ENCODE measurements around the gene HIRA. TPM values are rescaled to one million over a fixed set of nuclear protein-coding genes. Genes with fewer than 3 reads are reported as not detected.

The HIRA gene
- total RNA-seq, 4 donors from 2014 or later, result 14.8 to 23.0 (median 17.2) TPM

- TF ChIP-seq, protein P1, sequence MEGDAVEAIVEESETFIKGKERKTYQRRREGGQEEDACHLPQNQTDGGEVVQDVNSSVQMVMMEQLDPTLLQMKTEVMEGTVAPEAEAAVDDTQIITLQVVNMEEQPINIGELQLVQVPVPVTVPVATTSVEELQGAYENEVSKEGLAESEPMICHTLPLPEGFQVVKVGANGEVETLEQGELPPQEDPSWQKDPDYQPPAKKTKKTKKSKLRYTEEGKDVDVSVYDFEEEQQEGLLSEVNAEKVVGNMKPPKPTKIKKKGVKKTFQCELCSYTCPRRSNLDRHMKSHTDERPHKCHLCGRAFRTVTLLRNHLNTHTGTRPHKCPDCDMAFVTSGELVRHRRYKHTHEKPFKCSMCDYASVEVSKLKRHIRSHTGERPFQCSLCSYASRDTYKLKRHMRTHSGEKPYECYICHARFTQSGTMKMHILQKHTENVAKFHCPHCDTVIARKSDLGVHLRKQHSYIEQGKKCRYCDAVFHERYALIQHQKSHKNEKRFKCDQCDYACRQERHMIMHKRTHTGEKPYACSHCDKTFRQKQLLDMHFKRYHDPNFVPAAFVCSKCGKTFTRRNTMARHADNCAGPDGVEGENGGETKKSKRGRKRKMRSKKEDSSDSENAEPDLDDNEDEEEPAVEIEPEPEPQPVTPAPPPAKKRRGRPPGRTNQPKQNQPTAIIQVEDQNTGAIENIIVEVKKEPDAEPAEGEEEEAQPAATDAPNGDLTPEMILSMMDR (IDR thresholded peaks at IDR 0.05; ENCODE audit: low read depth), result no peak
Measured at GRCh38 chr22:19434829-19435580, 3.5 kb upstream of the HIRA start.

- TF ChIP-seq, protein P1 (IDR thresholded peaks at IDR 0.05; ENCODE audit: low read depth), result no peak
Measured at GRCh38 chr22:19434401-19434800, 2.9 kb upstream of the HIRA start.

DNA sequence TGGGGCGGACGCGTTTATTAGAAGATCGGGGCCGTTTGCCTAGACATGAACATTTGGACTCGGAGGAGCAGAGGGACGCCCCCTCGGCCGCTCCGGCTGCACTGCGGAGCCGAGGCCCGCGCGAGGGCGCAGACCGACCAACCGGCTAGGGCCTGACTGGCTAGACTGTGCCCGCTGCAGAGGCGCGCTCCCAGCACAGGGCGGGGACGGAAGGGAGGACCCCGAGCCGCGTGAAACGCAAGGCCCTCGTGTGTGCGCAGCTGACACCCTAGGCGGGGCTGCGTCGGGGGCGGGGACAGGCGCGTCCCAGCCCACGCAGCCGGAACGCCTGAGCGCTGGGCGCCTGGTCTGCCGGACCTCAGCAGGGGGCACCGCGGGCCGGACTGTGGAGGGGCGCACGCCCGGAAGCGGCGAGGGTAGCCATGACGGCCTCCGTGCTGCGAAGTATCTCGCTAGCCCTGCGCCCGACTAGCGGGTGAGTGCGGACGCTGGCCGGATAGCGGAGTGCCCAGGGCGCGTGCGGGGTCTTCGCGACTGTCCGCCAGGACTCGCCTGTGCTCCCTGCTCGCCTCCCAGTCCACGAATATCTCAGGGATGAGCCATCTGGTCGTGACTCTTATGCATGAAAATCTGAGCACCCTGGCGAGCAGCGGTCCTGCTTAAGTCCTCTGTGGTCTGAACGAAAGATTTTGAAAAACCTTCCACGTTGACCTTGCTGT, 759 bp upstream of the HIRA start, which contains the start of gene MRPL40:
TSS of gene MRPL40 (plus strand) at position 413 of the 719 bp plus-strand sequence. CDS start at position 423, 10 bp downstream.
- TF ChIP-seq, protein P1 (IDR thresholded peaks at IDR 0.05; ENCODE audit: low read depth), result no peak

GRCh38 chr22:19430890-19431541, 517 bp downstream of the HIRA start:
- TF ChIP-seq, protein P1 (IDR thresholded peaks at IDR 0.05; ENCODE audit: low read depth), result no peak

GRCh38 chr22:19429950-19430889, 1.3 kb downstream of the HIRA start:
- TF ChIP-seq, protein P1 (IDR thresholded peaks at IDR 0.05; ENCODE audit: low read depth), result no peak

GRCh38 chr22:19424186-19424500, 7.4 kb downstream of the HIRA start:
- TF ChIP-seq, protein P1 (IDR thresholded peaks at IDR 0.05; ENCODE audit: low read depth), result no peak
